Testis (tissue), 3 donors: ENCODE data around the gene ATP2A2. TPM values are rescaled to one million over a fixed set of nuclear protein-coding genes. Genes with fewer than 3 reads are reported as not detected.

ENCODE experiments used
- DNase-seq: peaks from one replicate; pipeline ENCODE4 v3.0.0-alpha.2; 2019
- H3K27ac ChIP-seq, 2 donors: fragments of 200-600 bp; sonication (generic); one replicate each; pipeline ENCODE4 v1.5.1; 2019
- H3K27me3 ChIP-seq: fragments of 200-600 bp; sonication (generic); one replicate; pipeline ENCODE4 v1.5.1; 2019
- H3K36me3 ChIP-seq: fragments of 200-600 bp; sonication (generic); one replicate; pipeline ENCODE4 v1.5.1; 2017; ENCODE audit warnings: low read depth; ENCODE audit errors: missing control alignments
- H3K4me1 ChIP-seq: fragments of 200-600 bp; sonication (generic); one replicate; pipeline ENCODE4 v1.5.1; 2019
- H3K4me3 ChIP-seq, 2 donors: fragments of 200-600 bp; sonication (generic); one replicate each; pipeline ENCODE4 v1.5.1; 2017 to 2019
- H3K9me3 ChIP-seq: fragments of 200-600 bp; sonication (generic); one replicate; pipeline ENCODE4 v1.5.1; 2017
- POLR2A ChIP-seq: fragments of 450-650 bp; IDR thresholded peaks from one replicate; pipeline ENCODE4 v1.6.1; 2017; ENCODE audit warnings: antibody characterized with exemption, mild to moderate bottlenecking, moderate library complexity
- WGBS, 2 donors: methylation state at CpG; one replicate each; pipeline ENCODE4 v1.1.5; 2018; 5-methylcytosine and 5-hydroxymethylcytosine counted together
- intact Hi-C: fragments of 100-400 bp; cut with DNase I; formaldehyde crosslinking; loops from one replicate; pipeline ENCODE4 v1.15.1; 2023; ENCODE audit warnings: low total_unique reads
- polyA plus RNA-seq: library from polyadenylated mRNA; stranded (reverse); fragments of 350-450 nt; fragmentation: Illumina TruSeq; extraction: RNeasy Lipid Tissue Mini Kit (QIAGEN cat#74804); gene quantifications from one replicate; pipeline ENCODE4 v1.2.3, GENCODE V29; 2014; ENCODE audit warnings: low read depth, low replicate concordance; ENCODE audit not compliant: insufficient read depth
- total RNA-seq, 2 donors: library from RNA; depleted of rRNA; stranded (reverse); fragments of >200 nt; gene quantifications; one replicate each; pipeline ENCODE4 v1.2.3, GENCODE V29; 2016
- TF ChIP-seq, protein P1 (sequence below), 3 experiments: fragments of 450-650 bp in 2 of 3; fragments of 200-600 bp in 1 of 3; sonication (generic) in 1 of 3; IDR thresholded peaks; one replicate each; pipeline ENCODE4 v1.5.1; 2016 to 2019; ENCODE audit warnings: antibody characterized with exemption in 3 of 3, mild to moderate bottlenecking in 2 of 3, moderate library complexity in 1 of 3

Gene ATP2A2
- total and polyA plus RNA-seq, 3 donors from 2014 or later: 205 to 291 (median 226) TPM

DNA sequence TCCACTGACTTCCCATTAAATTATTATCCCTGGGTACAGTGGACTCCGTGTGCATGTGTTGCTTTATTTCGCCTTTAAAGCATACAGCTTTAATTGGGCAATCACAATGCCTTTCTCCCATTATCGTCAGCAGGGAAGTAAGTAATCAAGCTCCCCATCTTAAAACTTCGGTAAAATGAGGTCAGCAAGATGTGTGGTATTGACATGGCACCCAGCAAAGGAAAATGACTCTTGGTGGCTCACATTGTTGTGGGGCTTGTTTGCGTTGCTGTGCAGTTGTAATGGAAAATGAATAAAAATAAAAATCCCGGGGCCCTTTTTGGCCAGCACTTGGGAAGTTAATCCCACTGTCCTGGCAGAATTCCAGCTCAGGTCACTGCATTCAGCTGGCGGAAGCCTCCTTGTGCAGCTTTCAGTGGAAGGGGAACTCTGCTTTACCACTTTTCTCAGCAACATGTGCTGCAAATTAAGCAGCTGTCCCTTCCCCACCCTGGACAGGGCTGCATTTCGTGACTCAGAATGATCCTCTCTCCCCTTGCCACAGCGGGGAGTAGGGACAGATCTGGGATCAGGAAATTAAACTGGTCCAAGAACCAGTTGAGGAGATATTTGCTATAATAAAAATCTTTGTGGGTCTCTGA is 13.9 kb upstream of the ATP2A2 start:
- peak overlapping the region in 1 of 2 donors; percentile 39 for H3K27ac ChIP-seq
- peaks cover 29% of the 10 kb centered on the region for H3K4me1 ChIP-seq
- no peak overlapping the region for H3K4me3 ChIP-seq
- 34 to 40% methylated on average over 9 of the region's 9 CpGs for WGBS, 2 donors
- no peak for TF ChIP-seq POLR2A
- TF ChIP-seq, protein P1, sequence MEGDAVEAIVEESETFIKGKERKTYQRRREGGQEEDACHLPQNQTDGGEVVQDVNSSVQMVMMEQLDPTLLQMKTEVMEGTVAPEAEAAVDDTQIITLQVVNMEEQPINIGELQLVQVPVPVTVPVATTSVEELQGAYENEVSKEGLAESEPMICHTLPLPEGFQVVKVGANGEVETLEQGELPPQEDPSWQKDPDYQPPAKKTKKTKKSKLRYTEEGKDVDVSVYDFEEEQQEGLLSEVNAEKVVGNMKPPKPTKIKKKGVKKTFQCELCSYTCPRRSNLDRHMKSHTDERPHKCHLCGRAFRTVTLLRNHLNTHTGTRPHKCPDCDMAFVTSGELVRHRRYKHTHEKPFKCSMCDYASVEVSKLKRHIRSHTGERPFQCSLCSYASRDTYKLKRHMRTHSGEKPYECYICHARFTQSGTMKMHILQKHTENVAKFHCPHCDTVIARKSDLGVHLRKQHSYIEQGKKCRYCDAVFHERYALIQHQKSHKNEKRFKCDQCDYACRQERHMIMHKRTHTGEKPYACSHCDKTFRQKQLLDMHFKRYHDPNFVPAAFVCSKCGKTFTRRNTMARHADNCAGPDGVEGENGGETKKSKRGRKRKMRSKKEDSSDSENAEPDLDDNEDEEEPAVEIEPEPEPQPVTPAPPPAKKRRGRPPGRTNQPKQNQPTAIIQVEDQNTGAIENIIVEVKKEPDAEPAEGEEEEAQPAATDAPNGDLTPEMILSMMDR (IDR thresholded peaks at IDR 0.05): no peak
- H3K9me3 ChIP-seq: no peaks in the 10 kb centered on the region
- intact Hi-C loops: no loop called here
- DNase-seq: no peak
- no peaks in the 10 kb centered on the region for H3K36me3 ChIP-seq
- H3K27me3 ChIP-seq: no peaks in the 10 kb centered on the region

DNA sequence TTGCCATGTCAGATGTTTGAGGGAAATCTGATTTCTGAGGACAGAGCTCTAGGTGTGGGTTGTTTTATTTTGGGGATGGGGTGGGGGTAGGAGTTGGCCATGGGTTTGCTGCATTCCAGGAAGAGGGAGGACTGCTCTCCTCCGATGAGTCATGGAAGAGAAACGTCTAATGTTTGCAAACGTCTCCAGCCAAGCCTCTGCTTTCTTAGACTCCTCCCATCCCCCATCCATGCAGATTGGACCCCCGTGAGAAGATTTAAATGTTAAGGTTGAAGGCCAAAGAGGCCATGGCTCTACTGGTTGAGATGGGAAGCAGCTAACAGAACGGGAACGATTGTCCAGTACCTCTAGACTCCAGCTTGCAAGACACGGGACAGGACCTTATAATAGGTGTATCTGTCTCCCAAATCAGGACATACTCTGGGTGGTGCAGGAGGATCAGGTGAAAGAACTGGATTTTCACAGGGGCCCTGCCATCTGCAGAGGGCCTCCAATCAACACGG is 11.4 kb upstream of the ATP2A2 start:
- Histone ChIP-seq H3K27ac (no peak overlapping the region), H3K36me3 (no peaks in the 10 kb centered on the region), H3K27me3 (no peaks in the 10 kb centered on the region), H3K9me3 (no peaks in the 10 kb centered on the region), H3K4me3 (no peak overlapping the region), H3K4me1 (peaks cover 29% of the 10 kb centered on the region)
- no peak for DNase-seq
- no peak for TF ChIP-seq POLR2A
- TF ChIP-seq, protein P1 (IDR thresholded peaks at IDR 0.05): no peak
- WGBS, 2 donors: 38 to 46% methylated on average over 8 of the region's 8 CpGs
- intact Hi-C loops: no loop called here

DNA sequence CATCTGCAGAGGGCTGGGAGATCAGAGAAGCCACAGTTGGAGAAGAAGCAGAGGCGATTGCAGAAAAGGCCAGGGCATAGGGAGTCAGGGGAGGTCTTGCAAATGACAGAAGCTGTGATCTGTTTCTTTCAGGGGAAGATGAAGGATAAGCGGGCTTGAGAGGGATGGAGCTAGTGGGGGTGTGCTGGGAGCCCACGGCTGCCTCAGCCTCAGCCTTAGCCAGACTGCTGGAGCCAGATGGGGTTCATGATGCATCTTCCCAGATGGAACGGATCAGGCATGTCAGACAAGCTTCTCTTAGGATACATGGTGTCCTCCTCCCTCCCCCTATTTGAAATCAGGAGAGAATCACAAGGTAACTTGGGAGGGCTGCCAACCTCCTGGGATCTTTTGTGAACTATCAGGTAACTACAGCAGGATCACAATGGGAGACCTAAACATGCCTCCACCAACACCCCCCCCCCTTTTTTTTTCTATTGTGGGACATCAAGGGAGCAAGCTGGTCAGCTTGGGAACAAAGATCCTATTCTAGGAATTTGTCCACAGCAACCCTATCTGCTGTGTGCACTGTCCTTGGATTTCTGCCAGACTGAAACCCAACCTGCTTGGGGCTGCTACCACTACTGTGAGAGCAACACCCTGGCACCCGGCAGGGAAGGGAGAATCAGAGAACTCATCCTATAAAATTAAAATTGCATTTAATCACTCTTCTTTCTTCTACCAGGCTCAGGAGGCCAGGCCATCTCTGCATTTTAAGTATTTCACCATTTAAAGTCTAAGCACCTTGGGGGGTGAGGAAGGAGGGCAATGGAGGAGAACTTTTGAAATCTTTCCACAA is 10.7 kb upstream of the ATP2A2 start:
- Histone ChIP-seq H3K36me3 (no peaks in the 10 kb centered on the region), H3K4me3 (no peak overlapping the region), H3K27ac (no peak overlapping the region), H3K27me3 (no peaks in the 10 kb centered on the region), H3K4me1 (peaks cover 29% of the 10 kb centered on the region), H3K9me3 (no peaks in the 10 kb centered on the region)
- 40 to 54% methylated on average over 4 to 5 of the region's 5 CpGs for WGBS, 2 donors
- TF ChIP-seq, protein P1 (IDR thresholded peaks at IDR 0.05): no peak
- TF ChIP-seq POLR2A: no peak
- peak; percentile 70 for DNase-seq
- intact Hi-C loops: no loop called here

DNA sequence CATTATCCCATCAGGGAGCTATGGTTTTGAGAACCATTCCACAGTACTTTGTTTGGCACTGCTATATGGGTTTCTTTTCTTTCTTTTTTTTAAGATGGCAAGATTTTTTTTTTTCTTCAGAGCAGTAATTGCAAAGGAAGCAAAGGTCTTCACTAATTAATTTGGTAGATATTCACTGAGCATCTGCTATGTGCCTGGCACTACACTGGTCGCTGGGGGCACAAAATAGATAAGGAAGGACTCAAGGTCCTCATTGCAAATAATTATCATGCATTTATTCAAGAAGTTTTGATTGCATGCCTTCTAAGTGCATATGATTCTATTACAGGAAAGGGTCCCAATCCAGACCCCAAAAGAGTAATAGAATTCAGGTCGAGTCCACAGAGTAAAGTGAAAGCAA is 10.0 kb upstream of the ATP2A2 start:
- intact Hi-C loops: no loop called here
- WGBS, 2 donors: 42 to 46% methylated on average over 2 of the region's 2 CpGs
- Histone ChIP-seq H3K9me3 (no peaks in the 10 kb centered on the region), H3K27me3 (no peaks in the 10 kb centered on the region), H3K4me1 (peaks cover 29% of the 10 kb centered on the region), H3K36me3 (no peaks in the 10 kb centered on the region), H3K4me3 (no peak overlapping the region), H3K27ac (no peak overlapping the region)
- TF ChIP-seq, protein P1 (IDR thresholded peaks at IDR 0.05): no peak
- DNase-seq: no peak
